Kidney glomerular epithelial cell (primary cell): ENCODE results near the gene CITED2.
"Not testable (repeated sequence)": the region's sequence is repeated elsewhere in the genome, so short reads cannot be mapped to it uniquely, and the experiment has no call there.

Experiments used
- DNase-seq: peaks from one replicate; lab custom pipeline; 2025; lab: John Stamatoyannopoulos, UW

The CITED2 gene

DNA sequence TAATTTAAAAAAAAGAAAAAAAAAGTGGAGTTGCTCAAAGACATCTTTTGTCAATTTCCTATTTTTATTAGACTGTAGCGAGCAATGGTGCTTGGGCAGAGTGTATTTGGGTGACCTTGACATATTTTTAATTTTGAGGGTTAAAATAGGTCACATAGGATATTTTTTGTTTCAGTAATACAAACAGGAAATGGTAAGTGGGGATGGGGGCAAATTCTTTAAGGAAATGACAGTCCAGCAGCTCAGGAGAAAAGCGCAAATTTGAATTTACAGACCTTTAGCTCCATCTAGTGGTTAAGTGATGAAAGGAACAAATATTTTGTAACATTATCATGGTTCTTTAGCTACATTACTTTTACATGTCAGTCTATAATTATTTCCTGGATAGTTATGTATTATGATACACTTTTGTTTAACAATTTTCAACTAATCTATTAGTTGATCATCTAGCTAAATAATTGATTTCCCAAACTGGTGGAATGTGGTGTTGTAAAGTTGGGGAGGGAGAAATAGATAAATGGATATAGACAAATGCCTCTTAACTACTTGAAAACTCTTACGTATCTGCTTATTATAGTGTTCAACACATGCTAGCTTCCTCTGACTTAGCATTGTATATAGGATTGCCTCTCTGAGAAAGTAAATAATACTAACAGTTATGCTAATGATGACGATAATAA, 10.0 kb downstream of the CITED2 start:
- DNase-seq = peak; percentile 41

GRCh38 chr6:139363797-139364196, 10.7 kb downstream of the CITED2 start:
- not testable (repeated sequence) for DNase-seq

DNA sequence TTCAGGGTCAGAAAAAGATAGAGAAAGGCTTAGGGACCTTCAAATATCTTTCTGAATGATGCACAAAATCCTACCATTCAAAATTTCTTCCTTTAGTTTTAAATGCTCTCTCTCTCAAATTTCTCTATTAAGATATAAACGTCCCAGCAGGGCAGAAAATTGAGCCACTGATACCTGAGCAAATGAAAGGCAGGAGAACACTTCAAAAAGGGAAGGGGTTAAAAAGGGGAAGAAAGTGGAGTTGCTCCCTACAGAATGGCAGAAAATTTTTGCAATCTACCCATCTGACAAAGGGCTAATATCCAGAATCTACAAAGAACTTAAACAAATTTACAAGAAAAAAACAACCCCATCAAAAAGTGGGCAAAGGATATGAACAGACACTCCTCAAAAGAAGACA, 11.3 kb downstream of the CITED2 start:
- DNase-seq = not testable (repeated sequence)

GRCh38 chr6:139361211-139361610, 13.2 kb downstream of the CITED2 start:
- DNase-seq = no peak

- DNase-seq = no peak
Observed at GRCh38 chr6:139356924-139357323, 17.5 kb downstream of the CITED2 start.

- no peak for DNase-seq
Observed at GRCh38 chr6:139355777-139356445, 18.5 kb downstream of the CITED2 start.

- no peak for DNase-seq
Observed at GRCh38 chr6:139355172-139355571, 19.3 kb downstream of the CITED2 start.

DNA sequence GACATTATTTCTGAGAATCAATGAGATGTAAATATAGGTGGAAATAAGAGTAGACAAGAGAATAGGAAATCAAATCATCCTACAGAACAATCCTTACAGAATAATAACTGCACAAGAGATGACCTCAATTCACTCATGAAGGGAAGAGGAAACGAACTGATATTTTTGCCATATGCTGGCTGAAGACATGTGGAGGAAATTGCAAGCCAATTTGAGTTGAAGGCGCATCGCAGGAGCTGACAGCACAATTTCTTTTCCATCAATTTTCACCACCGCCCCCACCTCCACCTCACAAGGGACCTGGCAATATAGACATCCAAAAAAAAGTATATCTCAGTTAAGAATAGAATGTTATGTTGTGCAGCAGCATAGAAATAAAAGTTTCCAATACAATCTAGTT, 20.3 kb downstream of the CITED2 start:
- no peak for DNase-seq

- DNase-seq = no peak
Observed at GRCh38 chr6:139349464-139350020, 24.9 kb downstream of the CITED2 start.

- no peak for DNase-seq
Observed at GRCh38 chr6:139346392-139346791, 28.1 kb downstream of the CITED2 start.

DNA sequence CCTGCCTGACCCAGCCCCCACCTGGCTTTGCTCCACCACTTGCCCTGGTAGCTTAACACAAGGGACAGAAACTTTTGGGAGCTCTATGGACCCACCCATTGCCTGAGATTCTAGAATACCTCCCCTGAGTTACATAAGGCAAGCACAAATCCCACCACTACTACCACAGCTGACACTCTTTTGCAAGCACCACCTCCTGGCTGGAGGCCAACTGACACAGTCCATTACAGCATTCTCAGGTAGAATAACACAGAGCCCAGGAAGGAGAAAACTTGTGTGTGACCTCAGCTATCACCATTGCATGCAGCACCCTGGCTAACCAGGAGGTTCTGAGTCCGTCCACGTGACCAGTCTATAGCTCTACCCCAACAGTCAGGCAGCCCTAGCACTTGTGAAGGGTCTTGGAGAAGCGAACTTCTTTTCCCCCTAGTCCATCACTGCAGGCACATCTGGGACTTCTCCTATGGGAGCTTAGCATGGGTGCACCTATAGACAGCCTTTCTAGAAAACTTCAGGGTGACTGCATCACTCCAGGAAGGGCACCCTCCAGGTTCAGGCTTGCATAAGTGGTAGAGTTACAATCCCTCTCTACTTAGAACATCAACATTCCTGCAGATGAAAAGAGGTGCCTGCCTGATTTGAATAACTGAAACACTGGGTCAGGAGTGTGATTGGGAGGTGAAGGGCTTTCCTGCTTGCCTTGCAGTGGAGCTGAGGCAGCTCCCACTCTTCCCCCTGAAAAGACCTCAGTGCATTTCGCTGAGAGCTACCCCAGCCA, 30.1 kb downstream of the CITED2 start:
- DNase-seq = no peak

- DNase-seq = no peak
Observed at GRCh38 chr6:139343052-139343750, 31.2 kb downstream of the CITED2 start.

DNA sequence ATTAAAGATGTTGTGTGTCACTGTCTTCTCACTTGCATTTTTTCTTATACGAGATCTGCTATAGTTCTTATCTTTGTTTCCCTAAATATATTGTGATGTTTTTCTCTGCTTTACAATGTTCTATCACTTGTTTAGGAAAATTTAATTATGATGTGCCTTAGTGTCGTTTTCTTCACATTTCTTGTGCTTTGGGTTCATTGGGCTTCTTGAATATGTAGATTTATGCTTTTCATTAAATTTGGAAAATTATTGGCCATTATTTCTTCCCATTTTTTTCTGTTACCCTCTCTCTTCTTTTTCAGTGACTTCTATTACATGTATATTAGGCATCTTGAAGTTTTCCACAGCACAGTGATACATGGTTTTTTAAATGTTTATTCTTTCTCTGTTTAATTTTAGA, 33.4 kb downstream of the CITED2 start:
- no peak for DNase-seq

DNA sequence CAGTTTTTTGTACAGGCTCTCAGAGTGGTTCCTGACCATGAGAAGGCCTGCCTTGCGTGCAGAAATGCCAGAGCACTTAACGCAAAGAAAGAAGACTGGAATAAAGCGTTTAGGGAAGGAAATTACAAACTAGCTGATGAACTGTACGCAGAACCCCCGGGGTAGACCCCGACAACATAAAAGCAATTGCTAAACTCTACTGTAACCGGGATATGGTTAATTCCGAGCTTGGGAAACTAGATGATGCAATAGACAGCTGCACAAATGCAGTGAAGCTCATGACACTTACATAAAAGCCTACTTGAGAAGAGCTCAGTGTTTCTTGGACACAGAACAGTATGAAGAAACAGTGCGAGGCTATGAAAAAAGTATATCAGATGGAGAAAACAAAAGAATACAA, 35.7 kb downstream of the CITED2 start:
- DNase-seq = no peak

DNA sequence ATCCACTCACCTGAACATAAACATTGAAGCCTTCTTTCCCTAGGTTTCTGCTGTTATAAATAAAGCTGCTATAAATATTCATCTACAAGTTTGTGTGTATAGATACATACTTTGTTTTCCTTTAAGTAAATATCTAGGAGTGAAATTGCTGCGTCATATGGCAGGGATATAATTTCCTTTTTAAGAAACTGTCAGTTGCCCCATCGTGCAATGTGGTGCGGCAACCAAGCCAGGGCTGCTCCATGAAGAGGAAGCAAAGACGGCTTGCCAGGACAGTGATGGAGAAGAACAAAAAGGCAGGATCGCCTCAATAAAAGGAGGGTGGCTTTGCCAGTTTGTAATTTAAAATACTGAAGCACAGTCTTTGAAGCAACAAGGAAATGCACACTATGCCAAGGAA, 36.6 kb downstream of the CITED2 start:
- DNase-seq = no peak

GRCh38 chr6:139337001-139337400, 37.4 kb downstream of the CITED2 start:
- DNase-seq = no peak

DNA sequence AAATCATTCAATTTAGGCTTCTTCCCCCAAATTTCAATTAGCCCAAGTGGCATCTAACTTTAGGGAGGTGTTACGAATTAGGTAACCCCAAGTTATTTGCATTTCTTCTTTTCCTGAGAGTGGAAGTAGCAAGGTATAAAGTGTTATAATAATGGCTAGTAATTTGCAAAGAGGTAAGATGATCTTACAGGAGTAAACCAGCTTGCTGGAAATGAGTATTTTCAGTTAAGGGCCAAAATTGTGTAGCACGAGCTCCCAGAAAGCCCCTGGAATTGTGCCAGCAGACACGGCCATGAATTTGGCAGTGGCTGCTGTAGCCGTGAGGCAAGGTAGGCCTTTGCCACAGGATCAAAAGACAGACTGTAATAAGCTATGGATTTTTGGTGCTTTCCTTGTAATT, 38.0 kb downstream of the CITED2 start:
- DNase-seq = no peak

GRCh38 chr6:139335447-139336210, 38.8 kb downstream of the CITED2 start:
- no peak for DNase-seq

DNA sequence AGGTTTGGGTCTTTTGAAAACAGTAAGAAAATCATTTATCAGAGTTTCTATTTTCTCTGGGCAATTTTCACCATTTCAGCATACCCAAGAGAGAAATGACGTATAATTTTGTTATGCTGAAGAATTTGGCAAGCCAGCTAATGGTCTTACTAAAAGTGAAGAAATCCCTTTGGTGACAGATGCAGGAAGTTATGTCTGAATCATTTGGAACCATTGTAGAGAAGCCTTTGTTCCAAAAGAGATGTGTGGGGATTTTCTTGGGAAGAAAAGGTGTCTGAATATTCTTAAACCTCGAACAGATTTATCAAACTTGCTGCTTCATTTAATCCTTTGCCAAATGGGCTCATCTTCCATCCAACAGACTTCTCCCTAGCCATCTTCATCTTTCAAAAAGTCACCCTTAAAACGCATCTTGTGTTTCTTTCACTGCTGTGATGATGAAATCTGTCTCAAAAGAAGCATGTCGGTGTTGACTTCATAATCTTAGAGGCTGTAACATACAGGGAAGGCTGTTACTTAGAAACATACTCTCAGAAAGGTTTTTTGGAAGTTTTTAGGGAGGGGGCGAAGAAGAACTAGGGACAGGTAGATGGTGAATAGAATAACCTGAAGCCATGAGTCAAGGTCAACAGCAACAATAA, 39.5 kb downstream of the CITED2 start:
- DNase-seq = peak; percentile 33

DNA sequence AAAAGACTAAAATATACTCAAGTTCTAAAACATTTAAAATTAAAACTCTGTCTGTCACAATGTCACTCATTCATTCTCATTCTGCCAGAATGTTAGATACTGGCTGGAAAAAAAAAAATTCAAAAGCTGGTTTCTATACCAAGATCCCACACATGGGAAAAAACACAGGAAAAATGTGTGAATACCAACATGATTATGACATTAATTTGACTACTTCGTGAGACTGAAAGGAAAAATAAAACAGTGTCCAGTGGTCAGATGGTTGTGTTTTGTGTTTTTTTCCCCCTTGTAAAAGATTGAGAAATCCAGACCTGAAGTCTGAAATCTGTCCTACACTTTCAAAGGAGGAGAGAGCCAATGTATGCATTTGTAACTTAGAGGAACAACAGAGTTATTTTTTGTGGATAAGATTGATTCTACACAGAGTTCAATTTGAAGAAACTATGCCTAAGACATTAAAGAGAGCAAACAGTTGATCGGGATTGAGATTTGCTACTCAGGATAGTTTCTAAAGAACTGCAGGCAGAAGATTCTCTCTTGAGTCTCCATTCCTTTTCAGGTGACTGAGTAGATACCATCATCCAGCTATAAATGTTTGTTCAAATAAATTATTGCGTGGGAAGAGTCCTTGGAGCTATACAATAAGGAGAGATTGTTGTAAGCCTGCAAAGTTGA, 43.5 kb downstream of the CITED2 start:
- no peak for DNase-seq
